Measurements from ENCODE around the gene BIN1.

The BIN1 gene

GRCh38 chr2:127014630-127015029 is 92.3 kb downstream of the BIN1 start:
- TF ChIP-seq FOXP2 (optimal IDR thresholded peaks at IDR 0.05; ENCODE audit: borderline replicate concordance, extremely low read depth, extremely low read length, insufficient read depth) = no peak
- TF ChIP-seq SIN3A (IDR thresholded peaks at IDR 0.05; ENCODE audit: borderline replicate concordance, insufficient read depth, low read length) = no peak
- no peak for TF ChIP-seq POLR2AphosphoS5 (IDR thresholded peaks at IDR 0.05; ENCODE audit: low read depth, low read length)
- no peak for TF ChIP-seq REST (IDR thresholded peaks at IDR 0.05; ENCODE audit: insufficient read depth in 1 of 2, low read depth in 2 of 2, low read length in 2 of 2)
- TF ChIP-seq TAF1 (IDR thresholded peaks at IDR 0.05; ENCODE audit: borderline replicate concordance, insufficient read depth, low read length) = no peak

GRCh38 chr2:127014224-127014623 is 92.7 kb downstream of the BIN1 start:
- TF ChIP-seq POLR2AphosphoS5 (IDR thresholded peaks at IDR 0.05; ENCODE audit: low read depth, low read length) (no peak), TAF1 (IDR thresholded peaks at IDR 0.05; ENCODE audit: borderline replicate concordance, insufficient read depth, low read length) (no peak), SIN3A (IDR thresholded peaks at IDR 0.05; ENCODE audit: borderline replicate concordance, insufficient read depth, low read length) (no peak), FOXP2 (optimal IDR thresholded peaks at IDR 0.05; ENCODE audit: borderline replicate concordance, extremely low read depth, extremely low read length, insufficient read depth) (no peak), REST (IDR thresholded peaks at IDR 0.05; ENCODE audit: insufficient read depth in 1 of 2, low read depth in 2 of 2, low read length in 2 of 2) (no peak)

- no peak for TF ChIP-seq POLR2AphosphoS5 (IDR thresholded peaks at IDR 0.05; ENCODE audit: low read depth, low read length)
- no peak for TF ChIP-seq TAF1 (IDR thresholded peaks at IDR 0.05; ENCODE audit: borderline replicate concordance, insufficient read depth, low read length)
- TF ChIP-seq SIN3A (IDR thresholded peaks at IDR 0.05; ENCODE audit: borderline replicate concordance, insufficient read depth, low read length) = no peak
- TF ChIP-seq REST (IDR thresholded peaks at IDR 0.05; ENCODE audit: insufficient read depth in 1 of 2, low read depth in 2 of 2, low read length in 2 of 2) = no peak
Measured at GRCh38 chr2:127012868-127013267, 94.1 kb downstream of the BIN1 start.

GRCh38 chr2:127012215-127012614 is 94.7 kb downstream of the BIN1 start:
- TF ChIP-seq POLR2AphosphoS5 (IDR thresholded peaks at IDR 0.05; ENCODE audit: low read depth, low read length) (no peak), FOXP2 (optimal IDR thresholded peaks at IDR 0.05; ENCODE audit: borderline replicate concordance, extremely low read depth, extremely low read length, insufficient read depth) (no peak)

- TF ChIP-seq FOXP2 (optimal IDR thresholded peaks at IDR 0.05; ENCODE audit: borderline replicate concordance, extremely low read depth, extremely low read length, insufficient read depth) = no peak
- no peak for TF ChIP-seq TAF1 (IDR thresholded peaks at IDR 0.05; ENCODE audit: borderline replicate concordance, insufficient read depth, low read length)
- no peak for TF ChIP-seq POLR2AphosphoS5 (IDR thresholded peaks at IDR 0.05; ENCODE audit: low read depth, low read length)
- TF ChIP-seq REST (IDR thresholded peaks at IDR 0.05; ENCODE audit: insufficient read depth in 1 of 2, low read depth in 2 of 2, low read length in 2 of 2) = no peak
- no peak for TF ChIP-seq SIN3A (IDR thresholded peaks at IDR 0.05; ENCODE audit: borderline replicate concordance, insufficient read depth, low read length)
Measured at GRCh38 chr2:127011796-127012195, 95.2 kb downstream of the BIN1 start.

Data from PFSK-1 (cell line).